Adrenal gland (tissue), 12 donors: ENCODE data around the gene CTPS2. TPM values are rescaled to one million over a fixed set of nuclear protein-coding genes. Genes with fewer than 3 reads are reported as not detected.

Experiments used
- DNase-seq, 7 donors: peaks; one replicate each; pipeline ENCODE4 v3.0.0-alpha.2; 2019 to 2020
- H3K27ac ChIP-seq, 5 donors: fragments of 200-600 bp; sonication (generic) in 4 of 5; 1 replicate in 3 of 5; 2 replicates in 2 of 5; pipeline versions ENCODE4 v1.5.1 to v1.8.0; 2016 to 2020; ENCODE audit warnings: mild to moderate bottlenecking in 1 of 5
- H3K27me3 ChIP-seq: fragments of 200-600 bp; 2 replicates; pipeline ENCODE4 v1.8.0; 2021
- H3K36me3 ChIP-seq, 2 donors: fragments of 200-600 bp; replicated peaks in 1 of 2; 1 replicate in 1 of 2; 2 replicates in 1 of 2; pipeline versions ENCODE4 v1.5.1 to v1.8.0; 2018 to 2022
- H3K4me1 ChIP-seq, 2 donors: fragments of 200-600 bp; replicated peaks in 1 of 2; 1 replicate in 1 of 2; 2 replicates in 1 of 2; pipeline versions ENCODE4 v1.5.1 to v1.8.0; 2018 to 2021
- H3K4me3 ChIP-seq, 4 donors: fragments of 200-600 bp; sonication (generic) in 3 of 4; one replicate each; pipeline ENCODE4 v1.5.1; 2016 to 2018
- H3K9me3 ChIP-seq, 3 donors: fragments of 200-600 bp; sonication (generic) in 1 of 3; replicated peaks in 1 of 3; 1 replicate in 2 of 3; 2 replicates in 1 of 3; pipeline versions ENCODE4 v1.5.1 to v1.8.0; 2016 to 2021
- CTCF ChIP-seq, 6 experiments: fragments of 450-650 bp in 4 of 6; fragments of 200-600 bp in 2 of 6; sonication (generic) in 1 of 6; IDR thresholded peaks; 1 replicate in 5 of 6; 2 replicates in 1 of 6; pipeline versions ENCODE4 v1.5.1 to v1.8.0; 2016 to 2021; ENCODE audit warnings: antibody characterized with exemption in 6 of 6, mild to moderate bottlenecking in 2 of 6, moderate library complexity in 1 of 6
- POLR2A ChIP-seq, 2 donors: fragments of 450-650 bp; IDR thresholded peaks; one replicate each; pipeline ENCODE4 v1.6.1; 2017; ENCODE audit warnings: antibody characterized with exemption in 2 of 2, mild to moderate bottlenecking in 2 of 2, moderate library complexity in 1 of 2
- WGBS, 4 donors: extraction: QIAGEN DNeasy Blood & Tissue Kit in 2 of 4; methylation state at CpG; one replicate each; pipeline versions ENCODE4 v1.1.5 to v1.1.7; 2013 to 2017; 5-methylcytosine and 5-hydroxymethylcytosine counted together
- intact Hi-C, 2 donors: fragments of 100-400 bp; cut with DNase I; formaldehyde crosslinking; loops; one replicate each; pipeline versions ENCODE4 v1.14.1 to v1.15.0; 2022 to 2023
- polyA plus RNA-seq, 3 donors: library from polyadenylated mRNA; stranded (reverse); fragments of 200-250 nt in 2 of 3; fragments of 350-450 nt in 1 of 3; fragmentation: Illumina TruSeq in 1 of 3; extraction: RNeasy Lipid Tissue Mini Kit (QIAGEN cat#74804) in 1 of 3; gene quantifications; one replicate each; pipeline ENCODE4 v1.2.3, GENCODE V29; 2013 to 2014
- total RNA-seq, 9 donors: library from RNA; depleted of rRNA in 4 of 9; stranded (reverse); fragments of >200 nt in 4 of 9; fragments of 120-200 nt in 1 of 9; fragmentation: NEBNext Ultra II Directional in 1 of 9; extraction: Animal tissue kit (Norgen Biotek cat#: 25700) in 1 of 9; gene quantifications; one replicate each; pipeline versions ENCODE4 v1.1.0 to v1.2.4, GENCODE V29; 2013 to 2023
- donor health status: healthy with polysubstance abuse.
- donor health status: Bipolar disorder and iron deficiency.
- donor health status: DM: yes; HTN: yes; CAD: no.
- donor health status: DM: no; HTN: no; CAD: no.
- donor health status: DM: no; HTN: no; CAD: no.
- donor health status: DM: yes; HTN: yes; CAD: no.

Gene CTPS2
- total and polyA plus RNA-seq, 12 donors, result 8.1 to 35.8 (median 18.6) TPM

GRCh38 chrX:16593801-16594200 is 118.7 kb downstream of the CTPS2 start:
- H3K27me3 ChIP-seq, result no peaks in the 10 kb centered on the region
- intact Hi-C loops, result no loop called here
- no peaks in the 10 kb centered on the region for H3K9me3 ChIP-seq
- no peaks in the 10 kb centered on the region for H3K4me1 ChIP-seq
- no peaks in the 10 kb centered on the region for H3K36me3 ChIP-seq
- H3K4me3 ChIP-seq, result no peak overlapping the region
- no peak for DNase-seq
- WGBS, 4 donors, result 29 to 51% (median 43%) methylated on average over 2 to 4 of the region's 4 CpGs
- no peak overlapping the region for H3K27ac ChIP-seq
- TF ChIP-seq POLR2A (IDR thresholded peaks at IDR 0.05) (no peak), CTCF (IDR thresholded peaks at IDR 0.05) (no peak)

- H3K27ac ChIP-seq, result no peak overlapping the region
- no peaks in the 10 kb centered on the region for H3K4me1 ChIP-seq
- WGBS, 4 donors, result 83 to 90% (median 87%) methylated on average over 5 to 7 of the region's 7 CpGs
- no peak for TF ChIP-seq CTCF (IDR thresholded peaks at IDR 0.05)
- no peak for TF ChIP-seq POLR2A (IDR thresholded peaks at IDR 0.05)
- H3K36me3 ChIP-seq, result peaks cover 0 to 3% of the 10 kb centered on the region in 2 donors
- intact Hi-C loops, result no loop called here
- H3K9me3 ChIP-seq, result no peaks in the 10 kb centered on the region
- H3K27me3 ChIP-seq, result no peaks in the 10 kb centered on the region
- no peak overlapping the region for H3K4me3 ChIP-seq
- DNase-seq, result no peak
These were observed 120.2 kb downstream of the CTPS2 start for GRCh38 chrX:16592194-16592770.

GRCh38 chrX:16589826-16590225 is 122.6 kb downstream of the CTPS2 start:
- DNase-seq, result no peak
- Histone ChIP-seq H3K4me1 (no peaks in the 10 kb centered on the region), H3K27me3 (no peaks in the 10 kb centered on the region), H3K27ac (no peak overlapping the region), H3K9me3 (no peaks in the 10 kb centered on the region), H3K4me3 (no peak overlapping the region), H3K36me3 (peaks cover 0 to 3% of the 10 kb centered on the region in 2 donors)
- no peak for TF ChIP-seq POLR2A (IDR thresholded peaks at IDR 0.05)
- TF ChIP-seq CTCF (IDR thresholded peaks at IDR 0.05), result no peak
- intact Hi-C loops, result no loop called here

- Histone ChIP-seq H3K4me3 (no peak overlapping the region), H3K27ac (no peak overlapping the region), H3K27me3 (no peaks in the 10 kb centered on the region), H3K9me3 (no peaks in the 10 kb centered on the region), H3K4me1 (no peaks in the 10 kb centered on the region), H3K36me3 (peaks cover 0 to 3% of the 10 kb centered on the region in 2 donors)
- no peak for DNase-seq
- intact Hi-C loops, result no loop called here
- no peak for TF ChIP-seq POLR2A (IDR thresholded peaks at IDR 0.05)
- no peak for TF ChIP-seq CTCF (IDR thresholded peaks at IDR 0.05)
- 75 to 81% (median 80%) methylated on average over 2 of the region's 2 CpGs; no CpG with 5 or more reads in 1 of the 4 donors for WGBS, 4 donors
These were observed 123.3 kb downstream of the CTPS2 start for GRCh38 chrX:16589211-16589610.
